BLaER1 (cell line): ENCODE results near the gene STK40.

Source experiments
- H3K27ac ChIP-seq: shearing (Covaris generic); formaldehyde crosslinking; 2 replicates; pipeline ENCODE4 v1.8.1; 2022
- H3K27me3 ChIP-seq: shearing (Covaris generic); formaldehyde crosslinking; 2 replicates; pipeline ENCODE4 v1.8.1; 2022
- H3K36me3 ChIP-seq: shearing (Covaris generic); formaldehyde crosslinking; 2 replicates; pipeline ENCODE4 v1.8.1; 2022
- H3K4me1 ChIP-seq: shearing (Covaris generic); formaldehyde crosslinking; 2 replicates; pipeline ENCODE4 v1.8.1; 2022
- H3K4me2 ChIP-seq: shearing (Covaris generic); formaldehyde crosslinking; 2 replicates; pipeline ENCODE4 v1.8.1; 2022
- H3K4me3 ChIP-seq: shearing (Covaris generic); formaldehyde crosslinking; 2 replicates; pipeline ENCODE4 v1.8.1; 2022
- H3K9ac ChIP-seq: shearing (Covaris generic); formaldehyde crosslinking; 2 replicates; pipeline ENCODE4 v1.8.1; 2022
- H3K9me3 ChIP-seq: shearing (Covaris generic); formaldehyde crosslinking; 2 replicates; pipeline ENCODE4 v1.8.1; 2022
- H4K20me1 ChIP-seq: shearing (Covaris generic); formaldehyde crosslinking; 2 replicates; pipeline ENCODE4 v1.8.1; 2022
- Cebpa-rat ChIP-seq: shearing (Covaris generic); IDR thresholded peaks from 2 replicates; pipeline ENCODE4 v1.8.1; 2022

The STK40 gene

DNA sequence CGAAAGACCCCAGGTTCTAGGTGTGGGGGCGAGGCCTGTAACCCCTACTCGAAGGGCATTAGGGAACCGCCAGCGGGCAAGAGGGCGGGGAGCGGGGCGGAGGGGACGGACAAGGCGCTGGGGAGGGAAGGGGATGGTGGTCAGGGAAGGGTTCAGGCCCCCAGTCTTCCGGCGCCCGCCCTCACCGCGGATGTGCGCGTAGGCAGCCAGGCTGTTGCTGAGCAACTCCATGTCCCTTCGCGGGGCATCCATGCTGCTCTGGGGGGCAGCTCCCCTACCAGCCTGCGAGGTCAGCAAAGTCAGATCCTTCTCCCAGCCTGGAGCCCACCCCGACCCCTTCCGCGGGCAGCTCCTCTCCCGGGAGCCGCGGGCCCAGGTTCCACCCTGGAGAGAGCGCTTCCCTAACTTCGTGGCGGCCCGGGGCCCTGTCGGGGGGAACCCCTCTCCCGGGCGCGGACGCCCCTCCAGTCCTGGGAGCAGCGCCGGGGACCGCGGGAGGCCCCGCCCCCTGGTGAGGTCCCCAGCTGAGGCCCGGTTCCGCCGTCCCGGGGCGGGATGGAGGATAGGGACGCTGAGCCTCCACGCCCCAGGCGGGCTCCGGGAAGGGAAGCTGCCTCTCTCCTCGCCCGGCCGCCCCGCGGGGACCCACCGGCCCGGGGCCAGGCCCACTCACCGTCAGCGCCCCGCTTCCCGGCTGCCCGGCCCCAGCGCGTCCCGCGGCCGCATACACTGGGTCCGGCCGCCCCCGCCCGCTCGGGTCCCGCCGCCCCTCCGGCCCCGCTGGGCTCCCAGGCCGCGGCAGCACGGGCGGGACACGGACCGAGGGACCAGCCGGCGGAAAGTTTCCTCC is 62.7 kb downstream of the STK40 start:
- peaks cover 53% of the 10 kb centered on the region for H3K4me1 ChIP-seq

DNA sequence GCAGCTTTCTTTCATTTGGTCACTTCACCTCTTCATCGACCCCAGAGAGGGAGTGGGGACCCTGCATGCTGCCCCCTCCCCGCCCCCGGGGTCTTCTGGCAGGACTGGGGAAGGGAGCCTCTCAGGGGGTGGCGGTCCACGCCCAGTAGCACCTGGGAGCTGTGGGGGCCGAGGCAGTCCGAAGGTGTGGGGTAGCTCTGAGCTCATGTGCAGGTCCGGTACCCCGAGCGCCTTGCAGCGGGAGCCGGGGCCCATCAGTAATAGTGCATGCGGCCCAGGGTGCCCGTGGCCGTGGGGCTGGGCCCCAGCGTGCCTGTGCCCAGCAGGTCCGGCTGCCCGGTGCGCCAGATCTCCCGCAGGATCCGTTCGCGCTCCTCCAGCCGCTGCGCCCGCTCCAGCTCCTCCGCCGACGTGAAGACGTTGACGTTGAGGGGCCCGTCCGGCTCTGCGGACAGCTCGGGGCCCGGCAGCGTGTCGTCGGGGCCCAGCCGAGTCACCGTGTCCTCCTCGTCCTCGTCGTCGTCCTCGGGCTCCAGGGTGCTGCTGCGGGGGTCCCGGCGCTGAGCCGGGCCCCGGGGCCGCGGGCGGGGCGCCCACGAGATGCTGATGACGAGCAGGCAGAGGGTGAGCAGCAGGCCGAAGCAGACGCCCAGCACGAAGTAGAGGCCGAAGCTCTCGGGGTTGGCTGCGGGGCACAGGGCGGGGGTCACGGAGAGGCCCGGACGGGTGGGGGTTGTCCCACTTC is 63.5 kb downstream of the STK40 start:
- Histone ChIP-seq H3K9ac (peak overlapping the region; percentile 79; the same call in 1 of the 2 replicates), H3K9me3 (no peaks in the 10 kb centered on the region), H3K4me1 (peaks cover 53% of the 10 kb centered on the region), H3K4me3 (peak overlapping the region; percentile 87), H4K20me1 (peaks cover 11% of the 10 kb centered on the region), H3K4me2 (peak overlapping the region; percentile 97), H3K36me3 (peaks cover 4% of the 10 kb centered on the region; the same call in 1 of the 2 replicates), H3K27ac (no peak overlapping the region), H3K27me3 (no peaks in the 10 kb centered on the region)
- no peak for TF ChIP-seq Cebpa-rat

More for the DNA sequence above, 62.7 kb downstream of the STK40 start:
- peak overlapping the region; percentile 97 for H3K4me2 ChIP-seq
- no peaks in the 10 kb centered on the region for H3K9me3 ChIP-seq
- H4K20me1 ChIP-seq: peaks cover 11% of the 10 kb centered on the region
- H3K4me3 ChIP-seq: peak overlapping the region; percentile 87
- H3K27me3 ChIP-seq: no peaks in the 10 kb centered on the region
- peak overlapping the region; percentile 79 for H3K9ac ChIP-seq
- H3K27ac ChIP-seq: peak overlapping the region; percentile 74
- H3K36me3 ChIP-seq: no peaks in the 10 kb centered on the region
- no peak for TF ChIP-seq Cebpa-rat

DNA sequence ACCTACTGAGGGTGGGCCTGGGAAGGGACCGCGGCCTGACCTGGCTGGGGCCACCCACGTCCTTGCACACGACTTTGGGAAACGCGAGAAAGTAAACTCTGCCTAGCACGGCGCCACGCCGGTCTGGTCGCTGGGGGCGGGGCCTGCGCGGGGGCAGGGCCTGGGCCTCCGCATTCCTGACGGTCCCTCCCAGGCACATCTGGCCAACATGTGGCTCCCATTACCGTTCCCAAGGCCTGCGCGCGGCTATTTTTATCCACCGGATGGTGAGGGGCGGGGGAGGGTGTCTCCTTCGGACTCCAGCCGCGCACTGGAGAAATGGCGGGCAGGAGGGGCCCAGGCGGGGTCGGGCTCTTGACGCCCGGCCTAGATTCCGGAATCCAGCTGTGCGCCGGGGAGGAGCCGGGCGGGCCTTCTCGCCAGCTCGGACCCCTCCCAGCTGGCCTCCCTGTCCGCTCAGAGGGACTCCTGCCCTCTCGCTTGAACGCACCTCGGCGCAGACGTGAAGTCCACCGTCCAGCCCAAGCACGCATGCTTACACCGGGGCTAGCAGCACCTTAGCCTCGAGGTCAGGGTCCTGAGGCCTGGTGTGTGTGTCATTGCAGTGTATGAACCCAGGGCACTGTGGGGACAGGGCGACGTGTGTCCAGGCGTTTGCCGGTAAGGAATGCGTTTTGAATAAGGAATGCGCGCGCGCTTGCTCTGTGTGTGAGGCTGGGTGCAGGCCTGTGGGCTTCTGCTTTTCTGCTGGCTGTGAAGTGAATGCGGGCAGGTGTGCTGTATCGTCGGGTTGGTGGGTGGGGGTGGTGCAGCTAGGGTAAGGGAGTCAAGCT is 64.4 kb downstream of the STK40 start:
- H4K20me1 ChIP-seq: peaks cover 11% of the 10 kb centered on the region
- peaks cover 47% of the 10 kb centered on the region for H3K4me1 ChIP-seq
- no peaks in the 10 kb centered on the region for H3K9me3 ChIP-seq
- peak overlapping the region; percentile 50 for H3K27ac ChIP-seq
- peak overlapping the region; percentile 97 for H3K4me2 ChIP-seq
- TF ChIP-seq Cebpa-rat: no peak
- H3K27me3 ChIP-seq: no peaks in the 10 kb centered on the region
- H3K4me3 ChIP-seq: peak overlapping the region; percentile 61
- H3K36me3 ChIP-seq: peaks cover 9% of the 10 kb centered on the region; the same call in 1 of the 2 replicates
- H3K9ac ChIP-seq: peak overlapping the region; percentile 47; the same call in 1 of the 2 replicates

DNA sequence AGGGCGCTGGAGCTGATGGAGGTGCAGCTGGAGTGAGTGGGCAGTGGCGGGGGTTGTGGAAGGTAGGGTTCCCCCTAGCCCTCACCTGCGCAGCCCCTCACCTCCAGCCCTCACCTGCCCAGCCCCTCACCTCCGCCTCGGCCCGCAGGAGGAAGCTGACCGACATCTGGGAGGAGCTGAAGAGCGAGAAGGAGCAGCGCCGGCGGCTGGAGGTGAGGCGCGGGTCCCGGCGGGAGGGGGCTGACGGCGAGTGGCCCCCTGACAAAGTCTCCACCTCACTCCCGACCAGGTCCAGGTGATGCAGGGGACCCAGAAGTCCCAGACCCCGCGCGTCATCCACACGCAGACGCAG is 65.0 kb downstream of the STK40 start:
- Histone ChIP-seq H3K27me3 (no peaks in the 10 kb centered on the region), H3K4me2 (peak overlapping the region; percentile 97), H4K20me1 (peaks cover 11% of the 10 kb centered on the region), H3K9me3 (no peaks in the 10 kb centered on the region), H3K9ac (peak overlapping the region; percentile 47; the same call in 1 of the 2 replicates), H3K4me3 (peak overlapping the region; percentile 61), H3K36me3 (peaks cover 9% of the 10 kb centered on the region; the same call in 1 of the 2 replicates), H3K4me1 (peaks cover 44% of the 10 kb centered on the region), H3K27ac (peak overlapping the region; percentile 50)
- no peak for TF ChIP-seq Cebpa-rat

DNA sequence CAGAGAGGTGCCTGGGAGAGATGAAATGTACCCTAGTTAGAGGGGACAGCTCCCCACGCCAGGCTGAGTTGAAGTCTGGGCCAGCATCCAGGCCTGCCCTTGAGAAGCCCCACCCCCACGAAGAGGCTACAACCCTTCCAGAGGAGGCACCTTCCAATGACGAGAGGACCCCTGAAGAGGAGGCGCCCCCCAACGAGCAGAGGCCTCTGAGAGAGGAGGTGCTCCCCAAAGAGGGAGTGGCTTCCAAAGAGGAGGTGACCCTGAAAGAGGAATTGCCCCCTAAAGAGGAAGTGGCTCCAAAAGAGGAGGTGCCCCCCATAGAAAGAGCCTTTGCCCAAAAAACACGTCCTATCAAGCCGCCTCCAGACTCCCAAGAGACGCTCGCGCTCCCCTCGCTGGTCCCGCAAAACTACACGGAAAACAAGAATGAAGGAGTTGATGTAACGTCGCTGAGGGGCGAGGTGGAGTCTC is 65.4 kb downstream of the STK40 start:
- Histone ChIP-seq H3K4me1 (peaks cover 44% of the 10 kb centered on the region), H4K20me1 (peaks cover 11% of the 10 kb centered on the region), H3K27me3 (no peaks in the 10 kb centered on the region), H3K27ac (peak overlapping the region; percentile 50; the same call in 1 of the 2 replicates), H3K36me3 (peaks cover 9% of the 10 kb centered on the region; the same call in 1 of the 2 replicates), H3K4me2 (peak overlapping the region; percentile 97), H3K4me3 (peak overlapping the region; percentile 61), H3K9ac (no peak overlapping the region), H3K9me3 (no peaks in the 10 kb centered on the region)
- TF ChIP-seq Cebpa-rat: no peak

DNA sequence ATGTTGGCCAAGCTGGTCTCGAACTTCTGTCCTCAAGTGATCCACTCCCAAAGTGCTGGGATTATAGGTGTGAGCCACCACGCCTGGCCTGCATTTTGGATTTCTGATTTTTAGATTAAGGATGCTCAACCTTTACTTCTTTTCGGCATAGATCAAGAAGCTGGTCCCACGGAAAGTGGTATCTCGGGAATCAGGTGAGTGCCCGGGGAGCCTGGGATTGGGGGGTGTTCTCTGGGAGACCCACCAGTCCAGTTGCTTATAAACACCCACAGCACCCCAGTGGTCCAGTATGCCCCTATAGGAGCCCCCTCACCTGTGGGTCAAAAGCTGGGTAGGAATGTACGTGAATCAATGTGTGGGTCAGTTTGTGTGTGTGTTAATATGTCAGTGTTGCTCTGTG is 76.3 kb downstream of the STK40 start:
- H3K27me3 ChIP-seq: no peaks in the 10 kb centered on the region
- peaks cover 34% of the 10 kb centered on the region for H3K4me1 ChIP-seq
- no peak overlapping the region for H3K4me3 ChIP-seq
- H3K4me2 ChIP-seq: no peak overlapping the region
- no peak for TF ChIP-seq Cebpa-rat
- H3K9me3 ChIP-seq: no peaks in the 10 kb centered on the region
- no peak overlapping the region for H3K9ac ChIP-seq
- H4K20me1 ChIP-seq: peaks cover 19% of the 10 kb centered on the region
- H3K36me3 ChIP-seq: peaks cover 8% of the 10 kb centered on the region
- H3K27ac ChIP-seq: no peak overlapping the region

DNA sequence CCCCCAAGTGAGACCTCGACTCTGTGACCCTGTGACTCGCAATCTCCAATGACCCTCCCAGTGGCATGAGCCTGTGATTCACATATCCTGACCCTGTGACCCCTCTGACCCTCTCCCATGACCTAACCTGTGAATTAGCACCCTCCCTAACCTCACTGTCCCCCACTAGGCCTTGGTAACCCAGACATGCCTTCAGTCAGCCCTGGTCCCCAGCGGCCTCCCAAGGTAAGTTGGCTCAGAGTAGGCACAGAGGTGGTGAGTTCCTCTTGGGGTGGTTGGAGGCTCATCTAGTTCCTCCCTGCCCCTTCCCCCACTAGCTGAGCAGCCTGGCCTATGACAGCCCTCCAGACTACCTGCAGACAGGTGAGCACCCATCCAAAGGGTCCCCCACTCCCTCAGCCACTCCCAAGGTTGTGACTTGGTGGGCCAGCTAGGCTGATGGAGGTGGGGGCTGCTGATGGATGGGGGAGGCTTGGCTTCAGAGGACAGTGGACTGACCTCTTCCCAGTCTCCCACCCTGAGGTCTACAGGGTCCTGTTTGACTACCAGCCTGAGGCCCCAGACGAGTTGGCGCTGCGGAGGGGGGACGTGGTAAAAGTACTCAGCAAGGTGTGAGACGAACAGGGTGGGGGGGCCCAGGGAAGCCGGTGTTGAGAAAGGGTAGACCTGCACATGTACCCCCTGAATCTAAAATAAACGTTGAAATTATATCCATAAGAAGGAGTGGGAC is 78.0 kb downstream of the STK40 start:
- no peaks in the 10 kb centered on the region for H3K9me3 ChIP-seq
- H3K9ac ChIP-seq: peak overlapping the region; percentile 64

DNA sequence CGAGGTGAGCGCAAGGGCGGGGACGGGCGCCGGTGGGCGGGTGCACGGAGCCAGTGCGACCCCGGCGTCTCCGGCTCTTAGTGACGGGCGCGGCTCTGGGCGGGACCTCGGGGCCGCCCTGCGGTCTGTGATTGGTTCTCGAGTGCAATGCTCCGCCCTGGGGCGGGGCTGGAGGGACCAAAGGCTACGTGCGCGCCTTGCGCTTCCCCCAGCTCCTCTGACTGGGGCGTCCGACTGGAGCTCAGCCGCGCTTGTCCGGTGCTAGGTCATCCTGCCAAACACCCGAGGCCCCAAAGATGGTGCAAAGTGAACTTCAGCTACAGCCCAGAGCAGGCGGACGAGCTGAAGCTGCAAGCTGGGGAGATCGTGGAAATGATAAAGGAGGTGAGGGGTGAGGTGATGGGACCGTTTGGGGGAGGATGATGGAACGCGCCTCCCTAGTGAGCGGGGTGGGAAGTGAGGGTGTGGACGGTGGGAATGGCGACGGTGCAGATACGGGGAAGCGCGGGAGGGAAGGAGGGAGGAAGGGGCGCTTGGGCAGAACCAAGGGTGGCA is 78.7 kb downstream of the STK40 start:
- peak overlapping the region; percentile 79 for H3K4me3 ChIP-seq
- H3K27ac ChIP-seq: no peak overlapping the region
- no peak for TF ChIP-seq Cebpa-rat
- H3K36me3 ChIP-seq: peaks cover 30% of the 10 kb centered on the region
- H3K4me2 ChIP-seq: peak overlapping the region; percentile 96
- H3K27me3 ChIP-seq: no peaks in the 10 kb centered on the region
- peak overlapping the region; percentile 76 for H3K9ac ChIP-seq
- H3K9me3 ChIP-seq: no peaks in the 10 kb centered on the region
- H4K20me1 ChIP-seq: peaks cover 39% of the 10 kb centered on the region
- peaks cover 31% of the 10 kb centered on the region for H3K4me1 ChIP-seq

More for the DNA sequence above, 78.0 kb downstream of the STK40 start:
- Histone ChIP-seq H4K20me1 (peaks cover 31% of the 10 kb centered on the region), H3K27me3 (no peaks in the 10 kb centered on the region), H3K4me2 (peak overlapping the region; percentile 96), H3K27ac (no peak overlapping the region), H3K4me3 (peak overlapping the region; percentile 79), H3K4me1 (peaks cover 31% of the 10 kb centered on the region), H3K36me3 (peaks cover 22% of the 10 kb centered on the region)
- no peak for TF ChIP-seq Cebpa-rat
